NCI-H526 (cell line): ENCODE data around the gene LUC7L2.
"Not testable (repeated sequence)": the region's sequence is repeated elsewhere in the genome, so short reads cannot be mapped to it uniquely, and the experiment has no call there.

ENCODE experiments used
- DNase-seq, 2 experiments: peaks; one replicate each; lab custom pipeline; 2025; lab: John Stamatoyannopoulos, UW

LUC7L2 gene

DNA sequence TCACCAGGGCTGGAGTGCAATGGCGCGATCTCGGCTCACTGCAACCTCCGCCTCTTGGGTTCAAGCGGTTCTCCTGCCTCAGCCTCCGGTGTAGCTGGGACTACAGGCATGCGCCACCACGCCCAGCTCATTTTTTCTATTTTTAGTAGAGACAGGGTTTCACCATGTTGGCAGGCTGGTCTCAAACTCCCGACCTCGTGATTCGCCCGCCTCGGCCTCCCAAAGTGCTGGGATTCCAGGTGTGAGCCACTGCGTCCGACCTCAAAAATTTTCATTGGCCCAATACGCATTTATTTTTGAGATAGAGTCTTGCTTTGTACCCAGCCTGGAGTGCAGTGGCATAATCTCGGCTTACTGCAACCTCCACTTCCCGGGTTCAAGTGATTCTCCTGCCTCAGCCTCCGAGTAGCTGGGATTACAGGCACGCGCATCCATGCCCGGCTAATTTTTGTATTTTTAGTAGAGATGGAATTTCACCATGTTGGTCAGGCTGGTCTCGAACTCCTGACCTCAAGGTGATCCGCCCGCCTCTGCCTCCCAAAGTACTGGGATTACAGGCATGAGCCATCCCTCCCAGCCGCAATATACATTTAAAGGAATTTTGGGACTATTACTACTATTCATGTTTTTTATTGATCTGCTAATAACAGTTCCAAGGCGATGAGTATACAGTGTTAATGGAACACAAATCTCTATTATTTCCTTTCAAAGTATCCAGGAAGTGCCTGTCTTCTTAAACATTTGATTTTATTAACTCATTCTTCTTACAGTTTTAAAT is 1.8 kb upstream of the LUC7L2 start:
- not testable (repeated sequence) for DNase-seq

DNA sequence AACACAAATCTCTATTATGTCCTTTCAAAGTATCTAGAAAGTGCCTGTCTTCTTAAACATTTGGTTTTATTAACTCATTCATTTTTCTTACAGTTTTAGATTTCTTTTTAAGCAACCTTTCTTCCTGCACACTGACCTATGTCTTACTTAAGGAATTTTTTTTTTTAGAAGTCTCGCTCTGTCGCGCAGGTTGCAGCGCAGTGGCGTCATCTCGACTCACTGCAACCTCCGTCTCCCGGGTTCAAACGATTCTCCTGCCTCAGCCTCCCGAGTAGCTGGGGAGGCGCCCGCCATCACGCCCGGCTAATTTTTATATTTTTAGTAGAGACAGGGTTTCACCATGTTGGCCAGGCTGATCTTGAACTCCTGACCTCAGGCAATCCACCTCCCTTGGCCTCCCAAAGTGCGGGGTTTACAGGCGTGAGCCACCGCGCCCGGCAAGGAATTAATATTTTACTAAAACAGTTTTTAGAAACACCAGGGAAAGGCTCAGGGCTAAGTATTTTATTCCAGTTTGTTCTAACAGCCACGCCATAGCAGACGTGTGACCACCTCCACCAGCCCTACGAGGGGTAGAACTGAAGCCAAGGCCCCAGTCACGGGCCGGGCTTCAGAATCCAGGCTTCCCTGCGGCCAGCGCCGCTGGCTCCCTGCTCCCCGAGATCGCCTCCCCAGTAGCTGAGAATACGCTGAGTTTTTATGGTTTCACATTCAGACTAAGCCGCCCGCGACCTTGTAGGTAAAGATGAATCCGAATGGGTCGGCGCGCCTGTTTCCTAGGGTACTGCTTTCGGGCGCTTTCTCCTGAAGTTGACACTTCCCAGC is 941 bp upstream of the LUC7L2 start:
- peak; percentile 26 to 77 for DNase-seq

DNA sequence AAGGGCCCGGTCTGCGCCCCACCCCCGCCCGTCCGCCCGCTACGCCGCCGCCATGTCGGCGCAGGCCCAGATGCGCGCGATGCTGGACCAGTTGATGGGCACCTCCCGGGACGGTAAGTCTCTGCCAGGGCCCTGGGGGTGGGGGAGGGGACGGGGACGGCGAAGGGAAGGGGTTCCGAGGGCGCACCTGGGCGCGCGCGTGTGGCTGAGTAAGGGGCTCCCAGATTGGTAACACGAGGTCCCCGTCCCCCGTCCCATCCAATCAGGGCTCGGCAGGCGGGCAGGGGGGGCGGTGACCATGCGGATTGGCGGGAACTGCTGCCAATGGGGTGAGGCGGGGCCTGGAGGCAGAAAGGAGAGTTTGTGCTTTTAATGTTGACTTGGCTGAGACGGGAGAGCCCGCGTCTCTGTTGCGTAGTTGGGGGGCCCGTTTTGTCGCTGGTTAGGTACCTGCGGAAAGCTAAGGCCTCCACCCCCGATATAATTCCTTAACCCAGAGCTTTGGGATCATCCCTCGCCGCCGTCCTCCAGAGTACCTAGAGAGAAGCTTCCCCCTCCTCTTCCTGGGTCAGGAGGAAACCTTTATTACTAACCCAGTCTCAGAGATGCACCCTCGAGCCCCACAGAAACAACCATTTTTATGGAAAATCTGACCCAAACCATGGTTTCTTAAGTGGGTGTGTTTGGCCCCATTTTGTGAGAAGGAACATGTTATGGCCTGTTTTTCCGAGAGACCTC is 685 bp downstream of the LUC7L2 start:
- DNase-seq = peak; percentile 96 to 99

DNA sequence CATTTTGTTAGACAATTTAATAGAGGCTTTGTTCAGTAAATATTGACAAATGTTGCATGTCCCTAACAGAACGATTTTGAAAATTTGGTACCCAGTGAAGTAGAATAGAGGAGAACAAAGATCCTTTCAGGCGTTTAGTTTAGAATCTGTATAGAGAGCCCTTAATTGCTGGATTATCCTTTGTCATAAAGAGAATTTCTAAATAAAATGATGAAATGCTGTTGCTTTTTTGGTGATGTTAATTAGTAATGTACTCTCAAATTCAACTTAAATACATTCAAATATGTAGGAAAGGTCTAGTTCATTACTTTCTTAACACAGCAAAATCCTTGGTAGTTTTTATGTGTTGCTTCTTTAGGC is 1.2 kb downstream of the LUC7L2 start:
- DNase-seq = no peak

DNA sequence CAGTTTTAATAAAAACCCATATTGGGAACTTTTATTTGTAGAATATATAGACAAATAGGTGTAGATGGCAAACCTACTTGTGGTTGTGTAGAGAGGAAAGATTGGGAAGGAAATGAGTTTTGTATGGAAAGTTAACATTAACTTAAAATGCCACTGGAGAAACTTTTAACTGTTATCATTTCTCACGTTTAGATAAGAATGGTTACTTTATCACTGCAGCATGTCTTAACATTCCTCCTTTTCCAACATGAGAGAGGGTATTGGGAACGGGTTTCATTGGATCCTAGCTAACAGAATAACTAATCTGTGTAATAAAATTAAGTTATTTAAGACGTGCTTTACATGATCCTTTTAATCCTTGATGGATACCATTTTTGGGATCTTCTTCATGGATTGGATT is 1.8 kb downstream of the LUC7L2 start:
- DNase-seq = no peak

DNA sequence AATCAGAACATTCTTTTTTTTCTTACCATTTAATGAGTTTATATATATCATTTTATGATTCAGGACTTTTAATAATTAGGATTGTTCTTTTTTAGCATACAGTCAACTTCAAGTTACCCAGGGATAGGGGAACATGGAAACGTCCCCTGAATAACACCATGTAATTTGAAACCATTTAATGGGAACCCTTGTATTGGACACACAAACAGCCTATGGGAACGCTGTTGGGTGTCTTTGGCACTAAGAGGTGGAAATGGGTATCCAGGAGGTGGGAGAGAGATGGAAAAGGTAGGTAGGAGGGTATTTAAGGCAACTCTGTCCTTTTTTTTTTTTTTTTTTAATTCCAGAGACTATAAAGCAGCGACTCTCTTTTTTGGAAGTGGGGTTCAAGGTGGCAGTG is 2.6 kb downstream of the LUC7L2 start:
- DNase-seq = peak in 1 of 2 experiments; percentile 20

DNA sequence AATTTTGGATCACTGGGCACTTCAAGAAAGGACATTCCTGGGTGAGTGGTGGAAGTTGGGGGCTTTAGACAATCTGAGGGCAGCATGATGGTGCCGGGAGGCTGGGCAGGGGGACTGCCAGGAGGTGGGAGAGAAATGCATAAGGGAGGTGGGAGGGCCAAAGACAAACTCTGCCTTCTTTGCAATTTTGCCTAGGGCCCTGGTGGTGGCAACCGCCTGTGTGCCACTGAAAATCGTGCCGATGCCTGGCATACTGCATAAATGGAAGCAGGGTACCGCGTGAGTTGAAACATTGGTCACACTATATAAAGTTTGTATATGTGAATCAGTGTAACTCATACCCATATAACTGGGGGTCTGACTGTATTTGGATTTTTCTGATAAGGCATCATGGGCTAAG is 3.3 kb downstream of the LUC7L2 start:
- DNase-seq = no peak

DNA sequence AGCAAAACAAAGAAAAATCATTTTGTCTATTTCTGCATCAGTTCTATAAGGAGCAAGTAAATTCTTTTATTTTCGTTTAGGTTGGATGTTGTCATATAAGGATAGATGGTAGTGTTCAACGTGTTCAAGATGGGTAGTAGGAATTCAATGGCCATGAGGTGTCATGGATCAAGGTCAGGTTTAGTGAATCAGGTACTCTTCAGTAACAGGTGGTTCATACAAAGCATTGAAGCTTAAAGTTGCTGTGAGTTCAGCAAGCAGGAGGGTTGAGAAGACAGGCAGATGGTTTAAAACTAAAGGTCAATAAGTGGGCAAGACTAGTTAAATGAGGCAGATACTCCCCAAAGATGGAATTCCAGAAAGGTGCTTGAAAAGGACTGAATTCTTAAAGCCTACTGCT is 5.6 kb downstream of the LUC7L2 start:
- DNase-seq = no peak

DNA sequence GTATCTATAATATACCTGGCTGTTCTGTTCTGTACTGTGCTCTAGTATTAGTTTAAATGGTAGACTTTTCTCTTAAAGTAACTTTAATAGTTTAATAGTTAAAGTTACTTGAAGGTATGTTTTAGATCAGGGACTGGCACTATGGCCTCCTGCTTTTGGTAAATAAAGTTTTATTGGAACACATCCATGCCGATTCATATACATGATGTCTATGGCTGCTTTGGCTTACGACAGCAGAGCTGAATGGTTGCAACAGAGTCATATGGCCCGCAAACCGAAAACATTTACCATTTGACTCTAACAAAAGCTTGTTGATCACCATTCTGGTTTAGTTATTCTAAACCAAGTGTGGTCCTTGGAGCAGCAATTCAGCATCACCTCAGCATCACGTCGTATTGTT is 6.7 kb downstream of the LUC7L2 start:
- DNase-seq = no peak

DNA sequence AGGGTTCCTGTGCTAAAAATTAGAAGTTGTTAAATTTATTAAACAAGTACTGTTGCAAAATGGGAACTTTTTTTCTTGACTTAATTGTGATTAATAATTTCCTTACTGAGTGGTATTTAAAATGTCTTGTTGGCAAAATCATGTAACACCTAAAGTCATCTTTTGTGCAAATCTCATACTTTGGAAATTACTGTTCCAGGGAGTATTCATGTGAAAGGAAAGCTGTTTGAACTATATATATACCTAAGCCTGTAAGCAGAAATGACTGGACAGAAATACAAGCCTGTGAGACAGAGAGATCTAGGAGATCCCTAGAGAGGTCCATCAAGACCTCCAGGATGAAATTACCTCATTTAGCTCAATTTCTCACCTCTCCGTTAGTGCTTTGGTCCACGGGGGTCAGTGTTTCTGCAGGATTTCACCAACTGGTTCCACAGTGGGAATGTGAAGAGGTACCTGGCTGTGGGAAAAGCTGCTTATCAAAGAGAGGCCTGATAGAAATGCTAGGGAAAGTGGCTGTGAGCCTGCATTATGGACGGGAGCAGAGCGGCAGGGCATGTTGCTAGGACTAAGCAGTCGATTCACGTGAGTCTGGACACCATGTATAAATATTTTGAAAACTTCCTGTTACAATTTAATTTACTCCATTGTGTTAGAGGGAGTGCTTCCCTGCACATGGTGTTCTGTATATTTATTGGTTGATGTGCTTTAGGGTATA is 7.9 kb downstream of the LUC7L2 start:
- no peak for DNase-seq

DNA sequence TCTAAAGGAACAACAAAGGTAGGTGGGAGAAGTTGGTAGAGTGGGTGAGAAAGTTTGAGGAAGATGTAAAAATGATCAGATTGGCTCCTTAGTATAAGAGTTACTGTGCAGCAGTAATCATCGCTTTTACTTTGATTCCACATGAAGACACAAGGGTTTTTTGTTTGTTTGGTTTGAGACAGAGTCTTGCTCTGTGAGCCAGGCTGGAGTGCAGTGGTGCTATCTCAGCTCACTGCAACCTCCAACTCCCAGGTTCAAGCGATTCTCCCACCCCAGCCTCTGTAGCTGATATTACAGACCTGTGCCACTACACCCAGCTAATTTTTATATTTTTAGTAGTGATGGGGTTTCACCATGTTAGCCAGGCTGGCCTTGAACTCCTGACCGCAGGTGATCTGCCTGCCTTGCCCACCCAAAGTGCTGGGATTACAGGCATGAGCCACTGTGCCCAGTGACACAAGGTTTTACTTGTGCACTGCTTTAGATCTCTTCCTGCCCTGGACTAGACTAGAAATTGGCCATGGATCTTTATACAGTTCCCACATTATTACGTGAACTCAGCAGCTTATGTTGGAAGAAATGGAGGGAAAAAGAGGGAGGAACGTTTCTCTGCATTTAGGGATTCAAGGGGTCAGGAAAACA is 10.7 kb downstream of the LUC7L2 start:
- DNase-seq = no peak

DNA sequence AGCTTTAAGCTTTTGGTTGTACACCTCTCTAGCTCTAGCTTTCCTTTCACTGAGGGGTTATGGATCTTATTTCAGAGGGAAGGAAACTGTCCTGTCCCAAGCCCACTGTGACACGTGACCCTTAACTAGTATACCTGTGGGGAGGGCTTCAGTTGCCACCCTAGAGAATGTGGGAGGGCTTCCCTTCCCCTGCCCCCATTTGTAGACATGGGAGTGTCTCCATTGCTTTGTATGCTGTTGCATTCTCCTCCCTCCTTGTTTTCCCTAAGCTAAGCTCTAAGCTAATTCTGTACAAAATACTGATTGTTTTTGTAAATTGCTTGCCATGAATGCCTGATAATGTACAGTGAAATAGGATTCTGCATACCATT is 11.2 kb downstream of the LUC7L2 start:
- no peak for DNase-seq

DNA sequence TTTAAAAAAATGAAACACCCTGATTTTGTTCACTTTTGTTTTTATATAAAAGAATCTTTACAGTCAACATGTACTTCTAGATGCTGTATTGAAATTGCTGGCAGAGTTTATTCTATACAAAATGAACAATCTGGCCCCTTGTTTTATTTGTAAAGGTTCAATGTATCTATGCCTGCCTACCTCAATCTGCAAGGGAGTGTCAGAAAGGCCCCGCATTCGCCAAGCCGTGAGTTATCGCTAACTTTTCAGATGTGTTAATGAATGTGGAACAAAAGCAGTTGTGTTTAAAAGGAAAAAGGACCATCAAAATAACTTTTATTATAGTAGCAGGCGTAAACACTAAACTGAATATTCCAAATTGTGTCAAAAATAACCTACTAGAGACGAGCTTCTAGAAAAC is 14.6 kb downstream of the LUC7L2 start:
- no peak for DNase-seq

DNA sequence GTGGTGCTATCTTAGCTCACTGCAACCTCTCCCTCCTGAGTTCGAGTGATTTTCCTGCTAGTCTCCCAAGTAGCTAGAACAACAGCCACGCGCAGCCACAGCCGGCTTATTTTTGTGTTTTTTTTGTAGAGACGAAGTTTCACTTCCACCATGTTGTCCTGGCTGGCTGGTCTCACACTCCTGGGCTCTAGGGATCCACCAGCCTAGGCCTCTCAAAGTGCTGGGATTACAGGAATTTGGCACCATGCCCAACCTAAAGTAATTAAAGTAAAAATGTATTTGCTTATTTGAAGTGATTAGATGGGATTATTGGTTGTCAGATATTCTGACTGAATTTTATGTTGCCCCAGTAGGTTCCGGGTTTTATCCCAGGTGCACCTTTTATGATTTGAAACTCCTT is 22.7 kb downstream of the LUC7L2 start:
- DNase-seq = no peak

DNA sequence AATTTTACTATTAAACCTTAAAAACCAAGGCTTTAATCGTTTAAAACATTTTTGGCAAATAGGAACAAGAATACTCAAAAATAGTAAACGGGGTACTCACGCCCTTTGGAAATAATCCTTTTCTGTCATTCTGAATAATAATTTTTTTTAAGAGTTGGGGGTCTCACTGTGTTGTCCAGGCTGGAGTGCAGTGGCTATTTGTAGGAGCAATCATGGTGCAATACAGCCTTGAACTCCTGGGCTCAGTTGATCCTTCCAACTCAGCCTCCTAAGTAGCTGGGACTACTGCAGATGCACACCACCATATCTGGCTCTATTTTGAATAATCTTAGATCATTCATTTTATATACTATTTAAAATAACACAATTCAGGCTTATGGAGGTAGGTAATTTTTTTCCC is 24.9 kb downstream of the LUC7L2 start:
- no peak for DNase-seq

DNA sequence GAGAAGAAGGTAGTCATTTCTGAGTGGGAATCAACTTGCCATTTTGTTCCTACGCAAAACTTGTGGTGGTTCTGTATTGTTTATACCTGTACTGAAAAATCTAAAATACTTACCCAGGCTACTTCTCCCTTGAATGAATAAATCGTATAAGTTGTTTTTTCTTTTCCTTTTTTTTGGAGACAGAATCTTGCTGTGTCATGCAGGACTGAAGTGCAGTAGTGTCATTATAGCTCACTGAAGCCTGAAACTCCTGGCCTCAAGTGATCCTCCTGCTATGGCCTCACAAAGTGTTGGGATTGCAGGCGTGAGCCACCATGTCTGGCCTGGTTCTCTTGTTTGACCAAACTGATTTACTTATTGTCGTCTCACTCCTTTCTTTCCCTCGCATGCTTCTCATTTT is 27.9 kb downstream of the LUC7L2 start:
- no peak for DNase-seq

DNA sequence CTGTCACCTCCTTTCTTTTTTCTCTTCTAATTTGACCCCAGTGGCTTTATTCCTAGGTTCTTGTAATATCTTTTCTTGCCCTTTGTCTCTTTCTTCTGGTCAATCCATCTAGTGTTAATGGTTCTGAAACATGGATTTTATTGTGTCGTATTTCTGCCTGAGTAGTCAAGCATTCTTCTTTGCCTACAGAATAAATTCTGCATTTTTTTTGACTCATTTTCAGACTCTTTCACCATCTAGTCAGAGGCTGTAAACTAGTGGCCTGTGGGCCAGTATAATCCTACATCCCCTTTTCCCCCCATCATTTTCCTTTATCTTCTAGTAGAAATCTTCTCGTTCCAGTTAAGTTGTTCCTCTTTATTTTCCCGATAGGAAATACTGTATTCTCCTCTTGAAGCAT is 29.4 kb downstream of the LUC7L2 start:
- no peak for DNase-seq

DNA sequence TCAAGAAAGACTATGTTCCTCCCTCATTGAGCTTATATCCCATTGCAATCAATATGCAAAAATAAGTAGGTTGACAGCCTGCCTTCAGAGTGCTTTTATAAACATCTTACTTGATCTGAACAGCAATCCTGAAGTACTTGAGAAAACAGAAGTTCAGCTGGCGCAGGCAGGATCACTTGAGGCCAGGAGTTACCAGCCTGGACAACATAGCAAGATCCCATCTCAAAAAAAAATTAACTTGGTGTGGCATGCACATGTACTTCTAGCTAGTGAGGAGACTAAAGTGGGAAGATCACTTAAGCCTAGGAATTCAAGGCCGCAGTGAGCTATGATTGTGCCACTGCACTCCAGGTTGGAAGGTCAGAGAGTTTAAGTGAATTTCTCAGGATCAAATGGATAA is 30.1 kb downstream of the LUC7L2 start:
- no peak for DNase-seq

DNA sequence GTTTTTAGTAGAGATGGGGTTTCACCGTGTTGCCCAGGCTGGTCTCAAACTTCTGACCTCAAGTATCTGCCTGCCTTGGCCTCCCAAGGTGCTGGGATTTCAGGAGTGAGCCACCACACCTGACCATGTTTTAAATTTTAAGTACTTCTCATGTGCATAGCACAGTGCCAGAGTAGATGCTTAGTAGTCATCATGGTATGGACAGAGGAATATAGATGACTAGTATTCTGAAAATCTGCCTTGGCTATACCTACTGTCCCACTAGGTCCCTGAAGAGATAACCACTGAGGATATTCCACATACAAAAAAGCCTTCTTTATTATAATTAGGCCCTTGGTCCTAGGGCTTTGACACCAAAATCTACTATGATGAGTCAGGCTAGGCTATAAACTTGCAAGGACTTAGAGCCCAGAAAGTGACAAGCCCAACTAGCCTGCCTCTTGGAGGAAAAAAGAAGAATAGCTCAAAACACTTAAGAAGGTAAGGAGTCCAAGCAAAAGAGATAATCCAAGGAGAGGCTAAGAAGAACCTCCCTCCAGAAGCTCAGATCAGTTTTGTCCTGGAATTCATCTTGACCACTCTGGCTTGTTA is 34.0 kb downstream of the LUC7L2 start:
- no peak for DNase-seq

DNA sequence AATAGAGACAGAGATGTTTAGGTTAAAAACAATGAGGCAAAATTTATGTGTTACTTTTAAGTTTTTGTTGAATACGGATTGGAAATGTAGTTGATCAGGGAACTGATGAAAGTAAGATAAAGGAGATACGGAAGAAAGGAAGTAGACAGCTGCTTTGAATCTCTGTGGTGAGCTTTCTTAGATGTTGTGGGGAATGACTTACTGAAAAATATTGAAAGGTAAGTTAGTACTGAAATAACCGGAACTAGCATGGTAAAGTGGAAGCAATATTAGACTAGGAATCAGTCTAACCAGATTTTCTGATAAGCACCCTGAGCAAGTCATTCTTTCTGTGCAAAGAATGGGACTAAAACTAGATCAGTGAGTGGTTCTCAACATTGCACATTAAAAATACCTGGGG is 34.8 kb downstream of the LUC7L2 start:
- DNase-seq = no peak

DNA sequence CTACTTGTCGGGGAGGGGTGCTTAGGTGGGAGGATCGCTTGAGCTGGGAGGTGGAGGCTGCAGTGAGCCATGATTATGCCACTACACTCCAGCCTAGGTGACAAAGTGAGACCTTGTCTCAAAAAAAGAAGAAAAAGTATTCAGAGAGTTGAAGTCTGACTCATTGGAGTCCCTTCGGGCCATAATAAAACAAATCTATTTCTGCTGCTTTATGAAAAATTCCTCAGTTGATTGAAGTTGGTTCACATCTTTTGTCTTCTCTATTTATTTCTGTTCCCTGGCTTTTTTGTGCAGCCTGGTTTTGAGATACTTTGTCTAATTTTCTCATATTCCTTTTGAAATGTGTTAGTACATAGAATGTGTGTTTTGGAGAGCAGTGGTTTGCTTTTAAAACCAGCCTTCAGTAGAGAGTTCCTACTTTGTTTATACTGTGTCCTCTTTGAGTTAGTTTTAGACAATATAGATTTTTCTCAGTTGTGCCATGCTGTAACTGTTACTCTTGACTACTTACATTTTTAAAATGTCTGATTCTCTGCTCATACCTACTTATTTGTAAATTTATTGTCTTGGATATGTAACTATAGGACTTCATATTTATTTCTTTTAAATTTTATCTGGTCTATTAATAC is 36.7 kb downstream of the LUC7L2 start:
- no peak for DNase-seq
